H9 (cell line): ENCODE data around the gene RORB. TPM values are rescaled to one million over a fixed set of nuclear protein-coding genes. Genes with fewer than 3 reads are reported as not detected.

Experiments used
- DNase-seq: peaks from one replicate; pipeline ENCODE4 v3.0.0-alpha.2; 2017
- H2AFZ ChIP-seq: one replicate; pipeline ENCODE4 v1.6.1; 2013; ENCODE audit warnings: mild to moderate bottlenecking, low read length, control low read depth, moderate library complexity
- H2AK5ac ChIP-seq: 2 replicates; pipeline ENCODE4 v1.6.1; 2013; ENCODE audit warnings: low read length, control low read depth, mixed read lengths; ENCODE audit not compliant: insufficient read length
- H2BK120ac ChIP-seq: one replicate; pipeline ENCODE4 v1.6.1; 2013; ENCODE audit warnings: low read depth, mild to moderate bottlenecking, low read length, control low read depth, inconsistent platforms; ENCODE audit not compliant: poor library complexity, severe bottlenecking
- H2BK12ac ChIP-seq: 2 replicates; pipeline ENCODE4 v1.6.1; 2013; ENCODE audit warnings: low read length, control low read depth, mixed read lengths, low read depth; ENCODE audit not compliant: insufficient read length
- H2BK15ac ChIP-seq: 2 replicates; pipeline ENCODE4 v1.6.1; 2013; ENCODE audit warnings: low read depth, low read length, control low read depth
- H2BK20ac ChIP-seq: one replicate; pipeline ENCODE4 v1.6.1; 2013; ENCODE audit warnings: low read depth, mild to moderate bottlenecking, low read length, control low read depth, inconsistent platforms; ENCODE audit not compliant: poor library complexity, severe bottlenecking
- H2BK5ac ChIP-seq: 2 replicates; pipeline ENCODE4 v1.6.1; 2013; ENCODE audit warnings: low read length, control low read depth, mixed read lengths; ENCODE audit not compliant: insufficient read length
- H3K14ac ChIP-seq: 2 replicates; pipeline ENCODE4 v1.6.1; 2013; ENCODE audit warnings: low read length, control low read depth; ENCODE audit not compliant: insufficient read depth
- H3K18ac ChIP-seq: 2 replicates; pipeline ENCODE4 v1.6.1; 2013; ENCODE audit warnings: low read depth, mild to moderate bottlenecking, mixed read lengths, low read length, control low read depth; ENCODE audit not compliant: insufficient read length
- H3K23ac ChIP-seq: 2 replicates; pipeline ENCODE4 v1.6.1; 2013; ENCODE audit warnings: low read length, control low read depth, mixed read lengths, low read depth; ENCODE audit not compliant: insufficient read length
- H3K23me2 ChIP-seq: 2 replicates; pipeline ENCODE4 v1.6.1; 2013; ENCODE audit warnings: low read depth, mild to moderate bottlenecking, mixed read lengths, low read length, control low read depth; ENCODE audit not compliant: insufficient read length, poor library complexity, severe bottlenecking
- H3K27ac ChIP-seq: 2 replicates; pipeline ENCODE4 v1.5.1; 2013; ENCODE audit warnings: low read length, control low read depth, mixed read lengths, low read depth; ENCODE audit not compliant: insufficient read length
- H3K27me3 ChIP-seq: 2 replicates; pipeline ENCODE4 v1.6.1; 2013; ENCODE audit warnings: low read length, control low read depth, inconsistent platforms; ENCODE audit not compliant: insufficient read depth
- H3K4ac ChIP-seq: 2 replicates; pipeline ENCODE4 v1.6.1; 2013; ENCODE audit warnings: low read depth, mild to moderate bottlenecking, control low read depth, inconsistent platforms, low read length, moderate library complexity
- H3K4me1 ChIP-seq: 2 replicates; pipeline ENCODE4 v1.6.1; 2013; ENCODE audit warnings: low read length, control low read depth, inconsistent platforms; ENCODE audit not compliant: insufficient read depth
- H3K4me2 ChIP-seq: 2 replicates; pipeline ENCODE4 v1.6.1; 2013; ENCODE audit warnings: low read length, control low read depth, mixed read lengths; ENCODE audit not compliant: insufficient read length, insufficient read depth
- H3K56ac ChIP-seq: 2 replicates; pipeline ENCODE4 v1.6.1; 2013; ENCODE audit warnings: low read depth, mild to moderate bottlenecking, mixed read lengths, low read length, control low read depth; ENCODE audit not compliant: insufficient read length
- H3K79me1 ChIP-seq: 2 replicates; pipeline ENCODE4 v1.6.1; 2013; ENCODE audit warnings: low read depth, mild to moderate bottlenecking, moderate library complexity, low read length, control low read depth, inconsistent platforms; ENCODE audit not compliant: insufficient read depth, poor library complexity, severe bottlenecking
- H3K79me2 ChIP-seq: 2 replicates; pipeline ENCODE4 v1.6.1; 2013; ENCODE audit warnings: low read length, control low read depth, inconsistent platforms; ENCODE audit not compliant: insufficient read depth
- H3K9ac ChIP-seq: 2 replicates; pipeline ENCODE4 v1.6.1; 2013; ENCODE audit warnings: low read length, control low read depth, mixed read lengths; ENCODE audit not compliant: insufficient read length; ENCODE audit errors: extremely low read depth
- H3K9me3 ChIP-seq: one replicate; pipeline ENCODE4 v1.6.1; 2013; ENCODE audit warnings: low read depth, low read length, inconsistent platforms; ENCODE audit not compliant: control insufficient read depth
- H3T11ph ChIP-seq: one replicate; pipeline ENCODE4 v1.6.1; 2013; ENCODE audit warnings: mild to moderate bottlenecking, low read length, control low read depth, inconsistent platforms
- H4K20me1 ChIP-seq: one replicate; pipeline ENCODE4 v1.6.1; 2013; ENCODE audit not compliant: control insufficient read depth, insufficient read length, insufficient read depth
- H4K5ac ChIP-seq: 2 replicates; pipeline ENCODE4 v1.6.1; 2013; ENCODE audit warnings: low read depth, mild to moderate bottlenecking, mixed read lengths, low read length, control low read depth; ENCODE audit not compliant: insufficient read length
- H4K8ac ChIP-seq: replicated peaks from 2 replicates; pipeline ENCODE4 v1.6.1; 2013; ENCODE audit warnings: low read length, control low read depth, mixed read lengths, low read depth; ENCODE audit not compliant: insufficient read length
- H4K91ac ChIP-seq: 2 replicates; pipeline ENCODE4 v1.6.1; 2013; ENCODE audit warnings: low read depth, mild to moderate bottlenecking, moderate library complexity, mixed read lengths, low read length, control low read depth; ENCODE audit not compliant: insufficient read length
- H3K27ac Mint-ChIP-seq, 3 experiments: 2 replicates in 2 of 3; 3 replicates in 1 of 3; pipeline ENCODE4 v1.8.0; 2020 to 2021; ENCODE audit warnings: mixed read lengths in 3 of 3, mild to moderate bottlenecking in 1 of 3, moderate library complexity in 1 of 3
- H3K27me3 Mint-ChIP-seq: 2 replicates; pipeline ENCODE4 v1.8.0; 2021; ENCODE audit warnings: low read depth, mild to moderate bottlenecking, moderate library complexity, mixed read lengths
- H3K36me3 Mint-ChIP-seq, 3 experiments: 2 replicates in 2 of 3; 3 replicates in 1 of 3; pipeline ENCODE4 v1.8.0; 2020 to 2021; ENCODE audit warnings: low read depth in 3 of 3, mixed read lengths in 3 of 3; ENCODE audit not compliant: insufficient read depth in 1 of 3
- H3K4me1 Mint-ChIP-seq, 2 experiments: 2 replicates each; pipeline ENCODE4 v1.8.0; 2020; ENCODE audit warnings: mixed read lengths in 2 of 2
- H3K4me3 Mint-ChIP-seq, 2 experiments: 2 replicates in 1 of 2; 3 replicates in 1 of 2; pipeline ENCODE4 v1.8.0; 2020 to 2021; ENCODE audit warnings: mild to moderate bottlenecking in 2 of 2, mixed read lengths in 2 of 2, moderate library complexity in 1 of 2
- H3K9me3 Mint-ChIP-seq, 2 experiments: 2 replicates in 1 of 2; 3 replicates in 1 of 2; pipeline ENCODE4 v1.8.0; 2020; ENCODE audit warnings: mild to moderate bottlenecking in 2 of 2, mixed read lengths in 2 of 2, moderate library complexity in 1 of 2
- WGBS: extraction: QIAGEN DNeasy Blood & Tissue Kit; methylation state at CpG from one replicate; pipeline ENCODE4 v1.1.7; 2013; ENCODE audit warnings: missing lambda C conversion rate, low lambda C conversion rate, mixed read lengths; ENCODE audit not compliant: insufficient read length; ENCODE audit errors: extremely low coverage; 5-methylcytosine and 5-hydroxymethylcytosine counted together
- total RNA-seq: library from RNA; stranded (reverse); gene quantifications from 2 replicates; pipeline ENCODE4 v1.2.1, GENCODE V29; 2021
- TF ChIP-seq, protein P1 (sequence below): fragments of 200-600 bp; sonication (generic); conservative IDR thresholded peaks from 3 replicates; pipeline ENCODE4 v1.8.0; 2021; ENCODE audit warnings: antibody characterized with exemption, mild to moderate bottlenecking

RORB gene
- total RNA-seq, 1 experiment from 2014 or later = 0.31 TPM

DNA sequence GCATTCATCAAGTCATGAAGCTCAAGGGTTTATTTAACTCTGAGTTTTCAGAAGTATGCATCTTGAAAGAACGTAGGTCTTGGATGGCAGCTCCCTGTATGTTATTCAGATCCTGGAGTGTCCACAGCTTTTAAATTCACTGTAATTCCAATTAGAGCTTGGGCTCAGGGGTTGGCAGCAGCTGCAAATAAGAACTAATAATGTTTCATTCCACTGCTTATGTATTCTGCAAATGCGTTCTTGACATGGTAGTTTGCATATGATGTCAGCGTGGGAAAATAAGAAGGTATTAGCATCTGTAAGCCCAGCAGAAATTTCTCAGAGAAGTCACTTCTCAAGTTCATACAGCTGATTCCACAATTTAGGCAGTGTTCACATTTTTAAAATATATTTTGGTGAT, 58.4 kb downstream of the RORB start:
- Histone ChIP-seq H2BK15ac (no peak overlapping the region), H2BK20ac (no peak overlapping the region), H4K8ac (no peak overlapping the region), H3K23me2 (no peaks in the 10 kb centered on the region), H2AK5ac (no peak overlapping the region), H4K5ac (no peak overlapping the region), H2BK120ac (no peak overlapping the region), H2BK5ac (no peak overlapping the region), H3K9ac (no peak overlapping the region), H3T11ph (no peak overlapping the region), H3K14ac (no peak overlapping the region), H3K56ac (no peak overlapping the region), H3K23ac (no peak overlapping the region), H3K4ac (no peak overlapping the region), H2AFZ (no peak overlapping the region), H3K9me3 (no peaks in the 10 kb centered on the region), H3K79me2 (no peaks in the 10 kb centered on the region), H4K20me1 (no peaks in the 10 kb centered on the region), H3K79me1 (no peaks in the 10 kb centered on the region), H3K27me3 (no peaks in the 10 kb centered on the region), H2BK12ac (no peak overlapping the region), H3K4me2 (no peak overlapping the region), H3K27ac (no peak overlapping the region), H3K4me1 (no peaks in the 10 kb centered on the region), H3K18ac (no peak overlapping the region), H4K91ac (no peak overlapping the region)
- TF ChIP-seq, protein P1, sequence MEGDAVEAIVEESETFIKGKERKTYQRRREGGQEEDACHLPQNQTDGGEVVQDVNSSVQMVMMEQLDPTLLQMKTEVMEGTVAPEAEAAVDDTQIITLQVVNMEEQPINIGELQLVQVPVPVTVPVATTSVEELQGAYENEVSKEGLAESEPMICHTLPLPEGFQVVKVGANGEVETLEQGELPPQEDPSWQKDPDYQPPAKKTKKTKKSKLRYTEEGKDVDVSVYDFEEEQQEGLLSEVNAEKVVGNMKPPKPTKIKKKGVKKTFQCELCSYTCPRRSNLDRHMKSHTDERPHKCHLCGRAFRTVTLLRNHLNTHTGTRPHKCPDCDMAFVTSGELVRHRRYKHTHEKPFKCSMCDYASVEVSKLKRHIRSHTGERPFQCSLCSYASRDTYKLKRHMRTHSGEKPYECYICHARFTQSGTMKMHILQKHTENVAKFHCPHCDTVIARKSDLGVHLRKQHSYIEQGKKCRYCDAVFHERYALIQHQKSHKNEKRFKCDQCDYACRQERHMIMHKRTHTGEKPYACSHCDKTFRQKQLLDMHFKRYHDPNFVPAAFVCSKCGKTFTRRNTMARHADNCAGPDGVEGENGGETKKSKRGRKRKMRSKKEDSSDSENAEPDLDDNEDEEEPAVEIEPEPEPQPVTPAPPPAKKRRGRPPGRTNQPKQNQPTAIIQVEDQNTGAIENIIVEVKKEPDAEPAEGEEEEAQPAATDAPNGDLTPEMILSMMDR = no peak
- Mint-ChIP-seq H3K27ac (no peak overlapping the region), H3K9me3 (no peaks in the 10 kb centered on the region), H3K27me3 (no peaks in the 10 kb centered on the region), H3K4me1 (peaks cover 0 to 7% of the 10 kb centered on the region in 2 experiments; a peak in 2 of 4 replicates), H3K4me3 (no peak overlapping the region), H3K36me3 (no peaks in the 10 kb centered on the region)
- DNase-seq = no peak
- WGBS = no CpG with 5 or more reads among the region's 3 CpGs
